IMR-90 (cell line): ENCODE measurements around the gene SORL1. TPM values are rescaled to one million over a fixed set of nuclear protein-coding genes. Genes with fewer than 3 reads are reported as not detected.

ENCODE experiments used
- ATAC-seq: fragments of 200-7000 bp; cut with Tn5 transposase; 2 replicates; pipeline ENCODE4 v1.9.1; 2020; ENCODE audit warnings: low read depth, mild to moderate bottlenecking, moderate library complexity
- BruUV-seq: library from RNA; stranded (reverse); fragments of 400-500 nt; replicated peaks from 2 replicates; lab custom pipeline; 2021; lab: Mats Ljungman, UMichigan
- CTCF ChIA-PET: fragments of 300-600 bp; formaldehyde crosslinking; extraction: SDS; loops from one replicate; lab custom pipeline; 2021; ENCODE audit warnings: antibody characterized with exemption; lab: Yijun Ruan, JAX
- POLR2A ChIA-PET: fragments of 300-600 bp; sonication (Branson Sonifier 250); formaldehyde crosslinking; loops from one replicate; lab custom pipeline; 2022; ENCODE audit warnings: antibody characterized with exemption; ENCODE audit not compliant: unreplicated experiment; lab: Charles Lee
- DNase-seq: peaks from one replicate; pipeline ENCODE4 v3.0.0; 2013
- H2AFZ ChIP-seq: replicated peaks from 2 replicates; pipeline ENCODE3; 2013; ENCODE audit warnings: low read length, mild to moderate bottlenecking; ENCODE audit not compliant: poor library complexity
- H2AK5ac ChIP-seq: 2 replicates; pipeline ENCODE4 v1.6.1; 2013; ENCODE audit warnings: low read depth, low read length, inconsistent platforms
- H2AK9ac ChIP-seq: replicated peaks from 2 replicates; pipeline ENCODE3; 2013; ENCODE audit warnings: mild to moderate bottlenecking, low read depth, low read length, moderate library complexity; ENCODE audit not compliant: poor library complexity
- H2BK120ac ChIP-seq: 2 replicates; pipeline ENCODE4 v1.6.1; 2013; ENCODE audit warnings: low read depth, low read length, inconsistent platforms
- H2BK15ac ChIP-seq: 3 replicates; pipeline ENCODE4 v1.6.1; 2013; ENCODE audit warnings: low read depth, low read length, inconsistent platforms
- H2BK20ac ChIP-seq: 2 replicates; pipeline ENCODE4 v1.6.1; 2013; ENCODE audit warnings: low read depth, mild to moderate bottlenecking, inconsistent platforms, low read length, moderate library complexity
- H2BK5ac ChIP-seq: 2 replicates; pipeline ENCODE4 v1.6.1; 2013; ENCODE audit warnings: mild to moderate bottlenecking, low read depth, low read length, inconsistent platforms; ENCODE audit not compliant: poor library complexity, severe bottlenecking
- H3K14ac ChIP-seq: replicated peaks from 2 replicates; pipeline ENCODE4 v1.6.1; 2013; ENCODE audit warnings: low read depth, low read length, inconsistent platforms
- H3K18ac ChIP-seq: 2 replicates; pipeline ENCODE4 v1.6.1; 2013; ENCODE audit warnings: low read depth, low read length, control low read depth
- H3K23ac ChIP-seq: 2 replicates; pipeline ENCODE4 v1.6.1; 2013; ENCODE audit warnings: low read depth, low read length, inconsistent platforms
- H3K27ac ChIP-seq: 2 replicates; pipeline ENCODE4 v1.5.1; 2013; ENCODE audit warnings: mild to moderate bottlenecking, control low read depth, low read length; ENCODE audit not compliant: insufficient read depth
- H3K27me3 ChIP-seq: 2 replicates; pipeline ENCODE4 v1.6.1; 2013; ENCODE audit warnings: low read length; ENCODE audit not compliant: control insufficient read depth, insufficient read depth
- H3K36me3 ChIP-seq: 2 replicates; pipeline ENCODE4 v1.6.1; 2013; ENCODE audit warnings: low read length, mixed read lengths; ENCODE audit not compliant: control insufficient read depth, insufficient read depth
- H3K4ac ChIP-seq: 2 replicates; pipeline ENCODE4 v1.6.1; 2013; ENCODE audit warnings: low read depth, low read length, inconsistent platforms
- H3K4me1 ChIP-seq: 2 replicates; pipeline ENCODE4 v1.6.1; 2013; ENCODE audit warnings: low read length, mixed read lengths; ENCODE audit not compliant: control insufficient read depth, insufficient read depth
- H3K4me2 ChIP-seq: 2 replicates; pipeline ENCODE4 v1.6.1; 2013; ENCODE audit warnings: low read depth, mild to moderate bottlenecking, control low read depth, low read length, moderate library complexity
- H3K4me3 ChIP-seq: 2 replicates; pipeline ENCODE4 v1.5.1; 2013; ENCODE audit warnings: low read depth, mild to moderate bottlenecking, control low read depth, low read length, moderate library complexity; ENCODE audit not compliant: insufficient read depth
- H3K56ac ChIP-seq: 2 replicates; pipeline ENCODE4 v1.6.1; 2013; ENCODE audit warnings: low read length, inconsistent platforms; ENCODE audit not compliant: insufficient read depth; ENCODE audit errors: extremely low read depth
- H3K79me1 ChIP-seq, 2 experiments: 2 replicates each; pipeline ENCODE4 v1.6.1; 2013; ENCODE audit warnings: low read length in 2 of 2, inconsistent platforms in 1 of 2, low read depth in 1 of 2
- H3K9ac ChIP-seq: 2 replicates; pipeline ENCODE4 v1.6.1; 2013; ENCODE audit warnings: low read depth, low read length, control low read depth
- H3K9me1 ChIP-seq: 2 replicates; pipeline ENCODE4 v1.6.1; 2013; ENCODE audit warnings: low read length, inconsistent platforms; ENCODE audit not compliant: insufficient read depth
- H3K9me3 ChIP-seq: 2 replicates; pipeline ENCODE4 v1.6.1; 2013; ENCODE audit warnings: low read length; ENCODE audit not compliant: control insufficient read depth, insufficient read depth
- H4K20me1 ChIP-seq: 2 replicates; pipeline ENCODE4 v1.6.1; 2013; ENCODE audit warnings: low read length, inconsistent platforms; ENCODE audit not compliant: insufficient read depth
- H4K5ac ChIP-seq: 2 replicates; pipeline ENCODE4 v1.6.1; 2013; ENCODE audit warnings: mild to moderate bottlenecking, low read depth, low read length, control low read depth
- H4K8ac ChIP-seq, 2 experiments: 2 replicates each; pipeline ENCODE4 v1.6.1; 2013; ENCODE audit warnings: low read depth in 2 of 2, low read length in 2 of 2, control low read depth in 1 of 2, inconsistent platforms in 1 of 2
- H4K91ac ChIP-seq: 2 replicates; pipeline ENCODE4 v1.6.1; 2013; ENCODE audit warnings: low read depth, low read length, inconsistent platforms; ENCODE audit not compliant: insufficient read depth
- CEBPB ChIP-seq: IDR thresholded peaks from 2 replicates; pipeline ENCODE4 v1.6.1; 2012; ENCODE audit warnings: low read depth, low read length, improper control_type of control experiment
- SMC3 ChIP-seq: fragments of 150-350 bp; IDR thresholded peaks from 2 replicates; pipeline ENCODE4 v1.6.1; 2016; ENCODE audit warnings: low read depth, mild to moderate bottlenecking, antibody characterized with exemption, low read length, moderate library complexity
- WGBS, 2 experiments: methylation state at CpG; one replicate each; pipeline versions ENCODE4 v1.1.5 to v1.1.7; 2013; ENCODE audit warnings: missing lambda C conversion rate in 2 of 2; ENCODE audit not compliant: insufficient read length in 1 of 2; ENCODE audit errors: extremely low coverage in 2 of 2; 5-methylcytosine and 5-hydroxymethylcytosine counted together
- dilution Hi-C: fragments of 300-500 bp; cut with HindIII; formaldehyde crosslinking; loops from one replicate; pipeline ENCODE4 v1.14.3; 2018; ENCODE audit warnings: low sequenced_read_pairs; ENCODE audit not compliant: unreplicated experiment
- in situ Hi-C: fragments of 300-500 bp; cut with MboI; formaldehyde crosslinking; loops from 3 replicates; pipeline ENCODE4 v1.14.3; 2019; ENCODE audit warnings: low sequenced_read_pairs, inconsistent platforms, mixed read lengths
- intact Hi-C: fragments of 100-400 bp; cut with micrococcal nuclease; formaldehyde crosslinking; loops from 2 replicates; pipeline ENCODE4 v1.10.0; 2022
- polyA plus RNA-seq, 3 experiments: library from polyadenylated mRNA; depleted of rRNA; stranded (reverse); fragments of >200 nt; gene quantifications; 2 replicates each; pipeline ENCODE4 v1.2.3, GENCODE V29; 2012; ENCODE audit warnings: low replicate concordance in 1 of 3
- total RNA-seq: library from RNA; depleted of rRNA; stranded (reverse); fragments of >200 nt; gene quantifications from 2 replicates; pipeline ENCODE4 v1.2.3, GENCODE V29; 2012
- TF ChIP-seq, protein P1 (sequence below): fragments of 150-350 bp; IDR thresholded peaks from 2 replicates; pipeline ENCODE4 v1.6.1; 2016; ENCODE audit warnings: low read depth, mild to moderate bottlenecking, low read length, moderate library complexity, borderline replicate concordance

SORL1 gene
- total and polyA plus RNA-seq, 2 of the 4 experiments (the other 2 are of a cell fraction), result 1.0 to 2.0 TPM

DNA sequence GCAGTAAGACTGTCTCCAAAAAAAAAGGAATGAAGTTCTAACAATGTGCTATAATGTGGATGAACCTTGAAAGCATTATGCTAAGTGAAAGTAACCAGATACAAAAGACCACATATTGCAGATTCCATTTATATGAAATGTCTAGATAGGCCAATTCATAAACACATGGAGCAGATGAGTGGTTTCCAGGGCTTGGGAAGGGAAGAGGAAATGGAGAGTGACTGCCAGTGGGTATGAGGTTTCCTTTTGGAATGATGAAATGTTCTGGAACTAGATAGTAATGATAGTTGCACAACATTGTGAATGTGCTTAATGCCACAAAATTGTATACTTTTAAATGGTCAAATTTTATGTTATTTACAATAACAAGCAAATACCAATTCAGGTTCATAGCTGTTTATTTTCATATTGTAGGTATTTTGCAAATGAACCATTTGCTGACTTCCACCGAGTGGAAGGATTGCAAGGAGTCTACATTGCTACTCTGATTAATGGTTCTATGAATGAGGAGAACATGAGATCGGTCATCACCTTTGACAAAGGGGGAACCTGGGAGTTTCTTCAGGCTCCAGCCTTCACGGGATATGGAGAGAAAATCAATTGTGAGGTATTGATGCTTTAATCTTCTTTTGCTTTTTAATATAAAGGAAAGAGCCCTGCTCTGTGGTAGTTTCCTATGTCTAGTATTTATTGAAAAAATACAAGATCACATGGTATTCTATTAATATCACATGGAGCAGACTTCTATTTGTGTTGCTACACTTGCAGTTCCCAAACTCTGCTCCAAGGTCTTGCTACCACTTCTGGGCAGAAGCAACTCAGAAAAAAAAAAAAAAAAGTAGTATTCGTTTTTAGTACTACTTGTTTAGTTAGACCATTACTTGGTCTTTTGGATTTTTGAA is 68.4 kb downstream of the SORL1 start:
- Histone ChIP-seq H3K27me3 (no peaks in the 10 kb centered on the region), H3K4me2 (peak overlapping the region; percentile 6; the same call in 1 of the 2 replicates), H2AK5ac (no peak overlapping the region), H3K56ac (no peak overlapping the region), H3K4me1 (peaks cover 3% of the 10 kb centered on the region), H3K4ac (no peak overlapping the region), H2BK120ac (no peak overlapping the region), H3K14ac (no peak overlapping the region), H4K5ac (no peak overlapping the region), H2BK20ac (no peak overlapping the region), H3K36me3 (no peaks in the 10 kb centered on the region), H3K23ac (no peak overlapping the region), H3K9me1 (0 out of 2 replicates have a peak, but pooled peaks cover 4% of the 10 kb centered on the region), H2BK15ac (no peak overlapping the region), H3K27ac (peak overlapping the region; percentile 75; the same call in 1 of the 2 replicates), H2BK5ac (no peak overlapping the region), H4K8ac (no peak overlapping the region), H4K20me1 (no peaks in the 10 kb centered on the region), H3K9me3 (peaks cover under 1% of the 10 kb centered on the region; the same call in 1 of the 2 replicates), H4K91ac (no peak overlapping the region), H2AK9ac (no peak overlapping the region), H2AFZ (no peak overlapping the region), H3K9ac (no peak overlapping the region), H3K4me3 (no peak overlapping the region), H3K18ac (no peak overlapping the region), H3K79me1 (no peaks in the 10 kb centered on the region)
- POLR2A ChIA-PET, result no interaction called here
- peak; percentile 96 for TF ChIP-seq CEBPB
- no peak for TF ChIP-seq SMC3
- TF ChIP-seq, protein P1, sequence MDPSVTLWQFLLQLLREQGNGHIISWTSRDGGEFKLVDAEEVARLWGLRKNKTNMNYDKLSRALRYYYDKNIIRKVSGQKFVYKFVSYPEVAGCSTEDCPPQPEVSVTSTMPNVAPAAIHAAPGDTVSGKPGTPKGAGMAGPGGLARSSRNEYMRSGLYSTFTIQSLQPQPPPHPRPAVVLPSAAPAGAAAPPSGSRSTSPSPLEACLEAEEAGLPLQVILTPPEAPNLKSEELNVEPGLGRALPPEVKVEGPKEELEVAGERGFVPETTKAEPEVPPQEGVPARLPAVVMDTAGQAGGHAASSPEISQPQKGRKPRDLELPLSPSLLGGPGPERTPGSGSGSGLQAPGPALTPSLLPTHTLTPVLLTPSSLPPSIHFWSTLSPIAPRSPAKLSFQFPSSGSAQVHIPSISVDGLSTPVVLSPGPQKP, result no peak
- ATAC-seq, result peak; percentile 98
- dilution Hi-C loops, result no loop called here
- in situ Hi-C loops, result no loop called here
- BruUV-seq, result no TSS peak
- WGBS, 2 experiments, result no CpG with 5 or more reads among the region's 4 CpGs
- intact Hi-C loops, result no loop called here
- CTCF ChIA-PET, result no interaction called here
- DNase-seq, result peak; percentile 89
